HG03354 (cell line): Measurements from ENCODE around the gene BDKRB2.

Source experiments
- ATAC-seq: cut with Tn5 transposase; IDR thresholded peaks from one replicate; pipeline ENCODE4 v1.9.1; 2021; ENCODE audit warnings: mild to moderate bottlenecking; ENCODE audit not compliant: unreplicated experiment, poor library complexity, severe bottlenecking

BDKRB2 gene

DNA sequence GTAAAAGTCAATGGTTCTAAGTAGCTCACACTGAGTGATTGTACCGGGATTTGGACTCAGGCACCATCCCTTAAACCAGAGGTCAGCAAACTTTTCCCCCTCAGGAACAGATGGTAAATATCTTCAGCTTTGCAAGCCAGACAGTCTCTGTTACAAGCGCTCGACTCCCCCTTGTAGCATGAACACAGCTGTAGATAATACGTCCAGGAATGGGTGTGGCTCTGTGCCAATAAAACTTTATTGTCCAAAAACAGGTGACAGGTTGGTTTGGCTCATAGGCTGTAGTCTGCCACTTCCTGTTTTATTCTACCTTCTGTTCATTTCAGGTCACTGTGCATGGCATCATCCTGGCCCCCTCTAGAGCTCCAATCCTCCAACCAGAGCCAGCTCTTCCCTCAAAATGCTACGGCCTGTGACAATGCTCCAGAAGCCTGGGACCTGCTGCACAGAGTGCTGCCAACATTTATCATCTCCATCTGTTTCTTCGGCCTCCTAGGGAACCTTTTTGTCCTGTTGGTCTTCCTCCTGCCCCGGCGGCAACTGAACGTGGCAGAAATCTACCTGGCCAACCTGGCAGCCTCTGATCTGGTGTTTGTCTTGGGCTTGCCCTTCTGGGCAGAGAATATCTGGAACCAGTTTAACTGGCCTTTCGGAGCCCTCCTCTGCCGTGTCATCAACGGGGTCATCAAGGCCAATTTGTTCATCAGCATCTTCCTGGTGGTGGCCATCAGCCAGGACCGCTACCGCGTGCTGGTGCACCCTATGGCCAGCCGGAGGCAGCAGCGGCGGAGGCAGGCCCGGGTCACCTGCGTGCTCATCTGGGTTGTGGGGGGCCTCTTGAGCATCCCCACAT, 58.9 kb downstream of the BDKRB2 start:
- ATAC-seq = no peak

DNA sequence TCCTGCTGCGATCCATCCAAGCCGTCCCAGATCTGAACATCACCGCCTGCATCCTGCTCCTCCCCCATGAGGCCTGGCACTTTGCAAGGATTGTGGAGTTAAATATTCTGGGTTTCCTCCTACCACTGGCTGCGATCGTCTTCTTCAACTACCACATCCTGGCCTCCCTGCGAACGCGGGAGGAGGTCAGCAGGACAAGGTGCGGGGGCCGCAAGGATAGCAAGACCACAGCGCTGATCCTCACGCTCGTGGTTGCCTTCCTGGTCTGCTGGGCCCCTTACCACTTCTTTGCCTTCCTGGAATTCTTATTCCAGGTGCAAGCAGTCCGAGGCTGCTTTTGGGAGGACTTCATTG, 59.5 kb downstream of the BDKRB2 start:
- ATAC-seq = no peak

DNA sequence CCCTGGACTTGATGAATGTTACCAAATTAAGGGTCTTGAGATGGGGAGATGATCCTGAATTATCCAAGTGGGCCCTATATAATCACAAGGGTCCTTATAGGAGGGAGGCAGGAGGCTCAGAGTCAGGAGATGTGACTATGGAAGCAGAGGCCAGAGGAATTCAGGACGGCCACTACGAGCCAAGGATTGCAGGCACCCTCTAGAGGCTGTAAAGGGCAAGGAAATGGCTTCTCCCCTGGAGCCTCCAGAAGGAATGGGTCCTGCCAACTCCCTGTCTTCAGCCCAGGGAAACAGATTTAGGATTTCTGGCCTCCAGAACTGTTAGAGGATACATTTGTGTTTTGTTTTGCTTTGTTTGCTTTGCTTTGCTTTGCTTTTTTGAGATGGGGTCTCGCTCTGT, 60.2 kb downstream of the BDKRB2 start:
- no peak for ATAC-seq

DNA sequence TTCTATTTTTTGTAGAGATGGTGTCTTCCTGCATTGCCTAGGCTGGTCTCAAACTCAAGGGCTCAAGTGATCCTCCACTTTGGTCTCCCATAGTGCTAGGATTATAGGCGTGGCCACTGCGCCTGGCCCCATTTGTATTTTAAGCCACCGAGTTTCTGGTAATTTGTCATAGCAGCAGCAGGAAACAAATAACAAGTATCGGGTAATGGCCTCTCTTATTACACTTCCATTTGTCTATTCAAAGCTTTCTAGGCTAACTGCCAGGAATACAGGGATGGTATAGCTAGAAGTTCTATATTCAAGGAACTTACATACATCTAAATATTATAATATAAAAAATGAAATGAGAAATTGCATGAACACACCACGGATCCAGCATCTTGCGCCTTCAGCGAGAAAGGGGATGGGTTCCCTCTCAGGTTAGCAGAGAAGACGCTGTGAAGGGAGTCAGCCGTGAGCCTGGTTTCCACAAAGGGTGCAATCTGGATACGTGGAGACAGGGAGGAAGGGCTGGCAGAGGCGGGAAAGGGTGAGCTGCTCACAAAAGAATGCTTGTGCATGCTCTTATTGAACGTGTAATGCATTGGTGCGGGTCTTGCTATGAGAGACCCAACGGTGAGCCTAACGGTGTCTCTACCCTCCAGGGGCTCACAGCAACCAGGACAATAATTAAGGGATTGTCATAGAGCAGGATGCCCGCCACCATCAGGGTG, 60.9 kb downstream of the BDKRB2 start:
- ATAC-seq = no peak

GRCh38 chr14:96267336-96267735, 62.7 kb downstream of the BDKRB2 start:
- ATAC-seq = no peak

DNA sequence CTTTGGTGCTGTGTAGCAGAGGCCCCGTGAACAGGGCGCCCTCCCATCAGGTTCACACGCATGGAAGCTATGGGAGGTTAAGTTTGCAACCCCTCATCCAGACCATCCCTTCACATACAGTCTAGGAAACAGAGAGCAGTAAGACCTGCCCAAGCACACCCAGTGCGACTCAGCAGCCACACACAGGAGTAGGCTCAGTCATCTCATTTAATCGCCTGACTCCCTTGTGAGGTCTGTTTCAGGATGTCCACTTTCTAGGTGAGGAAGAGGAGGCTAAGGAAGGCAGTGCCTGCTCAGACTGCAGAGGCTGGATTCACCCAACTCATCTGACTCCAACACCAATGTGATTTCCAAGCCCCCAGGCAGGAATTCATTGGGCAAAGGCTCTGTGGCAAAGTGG, 63.3 kb downstream of the BDKRB2 start:
- no peak for ATAC-seq

- no peak for ATAC-seq
Observed at GRCh38 chr14:96268431-96269358, 64.1 kb downstream of the BDKRB2 start.

DNA sequence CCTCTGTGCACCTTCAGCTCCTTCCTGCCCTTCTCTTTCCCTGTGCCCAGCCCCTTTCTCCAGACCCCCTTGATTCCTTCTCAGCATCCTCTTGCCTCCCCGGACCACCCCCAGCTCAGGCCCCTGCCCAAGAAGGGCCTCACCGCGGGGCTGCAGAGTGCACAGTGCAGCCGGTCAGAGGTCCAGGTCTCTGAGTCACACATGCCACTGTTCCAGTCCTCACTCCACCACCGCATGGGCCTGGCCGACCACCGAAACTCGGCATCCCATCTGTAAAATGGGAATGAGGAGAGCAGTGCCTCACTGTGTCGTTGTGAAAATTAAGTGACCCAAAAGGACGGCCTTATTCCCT, 64.7 kb downstream of the BDKRB2 start:
- no peak for ATAC-seq

DNA sequence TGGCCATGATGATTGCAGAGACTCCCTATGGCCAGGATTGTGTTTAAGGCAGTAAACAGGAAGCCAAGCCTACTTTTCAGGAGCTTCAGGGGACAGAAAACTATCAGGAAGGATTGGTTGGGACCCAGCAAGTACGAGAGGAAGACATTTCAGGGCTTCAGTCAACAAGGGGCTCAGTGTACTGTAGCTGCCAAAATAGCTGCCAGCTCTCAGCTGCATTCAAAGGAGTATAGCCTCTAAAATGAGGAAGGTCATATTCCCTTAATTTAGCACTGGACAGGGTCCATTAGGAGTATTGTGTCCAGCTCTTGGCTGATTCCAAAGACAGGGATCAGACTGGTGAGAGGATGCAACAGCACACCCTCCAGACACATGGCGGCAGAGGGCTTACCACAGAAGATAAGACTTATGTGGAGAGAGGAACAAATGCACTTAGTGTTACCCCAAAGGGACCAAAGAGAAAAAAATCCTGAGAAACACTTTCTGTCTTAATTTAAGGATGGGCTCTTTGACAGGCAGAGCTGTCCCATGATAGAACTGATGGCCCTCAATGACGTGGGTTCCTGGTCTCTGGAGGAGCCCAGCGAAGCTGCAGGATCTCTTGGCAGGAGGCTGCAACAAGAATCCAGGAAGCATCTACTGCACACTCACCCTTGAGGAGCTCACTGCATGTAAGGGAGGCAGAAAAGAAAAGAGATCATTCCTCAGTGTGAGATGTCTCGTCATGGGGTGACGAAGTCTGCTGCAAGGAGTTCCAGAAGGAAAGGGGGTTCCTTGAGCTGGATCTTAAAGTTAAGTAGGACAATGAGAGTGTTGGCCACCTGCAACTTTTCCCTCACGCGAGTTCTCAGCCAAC, 66.2 kb downstream of the BDKRB2 start:
- ATAC-seq = no peak

DNA sequence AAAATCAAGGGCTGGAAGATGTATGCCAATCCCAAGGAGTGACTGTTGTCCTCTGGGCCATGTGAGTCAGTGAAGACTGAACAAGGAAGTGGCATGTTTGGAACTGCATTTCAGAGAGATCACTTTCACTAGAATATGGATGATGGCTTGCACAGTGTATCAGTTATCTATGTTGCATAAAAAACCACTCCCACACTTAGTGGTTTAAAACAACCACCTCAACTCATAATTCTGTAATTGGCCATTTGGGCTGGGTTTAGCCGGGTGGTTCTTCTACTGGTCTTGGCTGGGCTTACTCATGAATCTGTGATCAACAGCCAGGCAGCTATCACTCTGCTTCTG, 66.8 kb downstream of the BDKRB2 start:
- no peak for ATAC-seq

- ATAC-seq = no peak
Observed at GRCh38 chr14:96272777-96273473, 68.3 kb downstream of the BDKRB2 start.

DNA sequence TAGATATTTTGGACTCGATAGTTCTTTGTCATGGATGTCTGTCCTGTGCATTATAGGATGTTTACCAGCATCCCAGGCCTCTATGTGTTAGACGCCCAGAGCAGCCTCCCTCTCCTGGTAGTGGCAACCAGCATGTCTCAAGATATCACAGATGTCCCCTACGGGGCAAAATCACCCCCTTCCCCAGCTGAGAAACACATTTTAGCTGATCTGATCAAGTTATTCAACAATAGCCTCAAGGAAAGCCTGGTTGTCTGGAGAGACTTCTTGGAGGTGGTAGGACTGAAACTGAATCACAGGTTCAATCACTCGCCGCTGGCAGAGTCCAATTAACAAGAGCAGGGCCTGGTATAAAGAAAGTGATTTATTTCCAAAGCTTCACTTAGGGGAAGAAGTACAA, 69.0 kb downstream of the BDKRB2 start:
- no peak for ATAC-seq

DNA sequence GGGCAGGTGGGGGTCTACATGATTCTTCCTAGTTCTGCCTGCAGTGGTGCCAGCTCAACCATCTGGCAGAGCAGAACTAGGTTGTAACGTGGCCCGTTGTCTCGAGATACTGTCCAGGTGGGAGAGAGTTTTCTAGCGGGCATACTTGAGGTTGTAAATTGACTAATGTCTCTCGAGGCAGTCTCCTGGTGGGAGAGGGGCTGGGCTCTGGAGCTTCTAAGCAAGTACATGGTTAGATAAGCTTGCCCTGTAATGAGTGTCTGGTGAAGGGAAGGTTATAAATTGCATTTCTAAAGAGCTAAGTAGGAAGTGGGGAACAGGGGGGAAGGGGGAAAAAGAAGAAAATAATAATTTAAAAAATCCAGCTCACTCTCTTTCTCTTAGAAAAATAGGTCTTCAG, 69.5 kb downstream of the BDKRB2 start:
- no peak for ATAC-seq

GRCh38 chr14:96274543-96274942, 69.9 kb downstream of the BDKRB2 start:
- no peak for ATAC-seq

DNA sequence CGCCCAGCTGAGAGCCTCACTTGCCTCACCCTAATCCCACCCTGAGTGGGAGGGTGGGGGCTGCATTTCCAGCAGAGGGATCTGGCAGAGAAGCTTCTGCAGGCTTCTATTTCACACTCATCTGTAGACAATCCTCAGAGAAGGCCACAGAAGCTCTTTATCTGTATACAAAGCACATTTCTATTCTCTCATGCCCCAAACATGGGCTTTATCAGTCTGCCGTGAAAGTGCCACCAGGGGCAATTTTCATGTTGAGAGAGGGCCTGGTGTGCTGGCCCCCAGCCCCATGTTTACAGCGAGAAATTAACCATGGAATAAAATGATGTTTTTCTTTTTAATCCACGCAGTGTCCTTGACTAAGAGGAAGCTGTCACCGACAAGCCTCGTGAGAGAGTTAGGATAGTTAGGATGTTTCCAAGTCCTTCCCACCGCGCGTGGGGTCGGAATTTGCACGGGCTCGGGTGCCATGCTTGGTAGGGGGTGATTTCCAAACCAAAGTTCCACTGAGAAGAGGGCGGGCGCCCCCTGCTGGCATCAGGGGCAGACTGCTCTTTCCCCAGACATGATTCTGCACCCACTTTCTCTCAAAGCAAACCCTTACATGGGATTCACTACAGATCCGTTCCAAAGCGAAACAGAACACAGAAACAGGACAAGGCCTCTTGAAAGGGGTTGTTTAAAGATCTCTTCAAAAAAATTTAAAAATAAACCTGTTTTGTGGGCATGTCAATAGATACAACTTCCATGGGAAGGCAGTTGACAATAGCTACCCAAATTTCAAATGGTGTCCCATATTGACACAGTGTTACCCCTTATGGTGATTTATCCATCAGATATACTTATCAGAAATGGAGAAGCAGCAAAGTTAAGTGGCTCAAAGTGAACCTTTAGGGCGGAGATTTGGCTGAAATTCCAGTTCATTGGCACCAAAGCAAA, 70.8 kb downstream of the BDKRB2 start:
- ATAC-seq = no peak

DNA sequence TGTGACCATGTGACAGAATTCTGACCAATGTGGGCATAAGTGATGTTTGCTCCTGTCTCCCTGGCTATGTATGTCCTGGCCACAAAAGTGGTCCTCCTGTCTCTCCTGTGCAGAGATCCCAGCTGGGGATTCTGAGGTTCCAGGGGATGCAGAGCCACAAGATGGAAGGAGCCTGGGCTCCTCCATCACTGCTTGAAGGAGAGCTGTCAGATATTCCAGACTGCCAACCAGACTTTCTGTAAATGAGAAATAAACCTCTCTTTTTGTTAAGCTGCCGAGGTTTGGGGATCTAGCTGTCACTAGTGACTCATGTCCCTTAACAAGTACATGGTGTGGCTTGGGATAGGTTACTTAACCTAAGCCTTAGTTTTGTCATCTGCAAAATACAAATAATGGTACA, 73.3 kb downstream of the BDKRB2 start:
- ATAC-seq = no peak

GRCh38 chr14:96279564-96279963, 74.9 kb downstream of the BDKRB2 start:
- ATAC-seq = no peak

DNA sequence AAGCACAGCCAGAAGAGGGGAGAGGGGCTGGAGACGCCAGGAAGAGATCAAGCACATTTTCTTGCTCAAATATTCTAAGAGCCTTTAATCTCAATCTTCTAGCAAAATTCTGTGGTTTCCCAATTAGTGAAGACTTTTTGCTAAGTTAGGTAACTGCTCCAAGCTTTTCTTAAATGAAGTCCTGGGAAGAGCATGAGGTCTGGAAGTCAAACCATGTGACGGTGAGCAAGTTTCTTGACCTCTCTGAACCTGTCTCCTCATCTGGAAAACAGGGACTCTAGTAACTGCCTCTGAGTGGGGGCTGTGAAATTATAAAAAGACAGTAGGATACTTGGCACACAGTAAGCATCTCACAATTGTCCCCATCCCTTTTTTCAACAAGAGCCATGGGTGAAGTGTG, 75.5 kb downstream of the BDKRB2 start:
- no peak for ATAC-seq
